ENCODE data around the gene PPA2.

Gene PPA2

GRCh38 chr4:105345838-105346237 lies 128.0 kb downstream of the PPA2 start:
- FAIRE-seq (no peak), DNase-seq (ENCODE audit: insufficient read length) (no peak)
- TF ChIP-seq TAF1 (IDR thresholded peaks at IDR 0.05; ENCODE audit: borderline replicate concordance, low read depth, low read length) (no peak), POLR2A (IDR thresholded peaks at IDR 0.05; ENCODE audit: low read depth, low read length) (no peak), POLR2AphosphoS5 (IDR thresholded peaks at IDR 0.05; ENCODE audit: low read depth, low read length) (no peak)

- DNase-seq (ENCODE audit: insufficient read length) (no peak), FAIRE-seq (no peak)
- TF ChIP-seq POLR2A (IDR thresholded peaks at IDR 0.05; ENCODE audit: low read depth, low read length) (no peak), POLR2AphosphoS5 (IDR thresholded peaks at IDR 0.05; ENCODE audit: low read depth, low read length) (no peak), TAF1 (IDR thresholded peaks at IDR 0.05; ENCODE audit: borderline replicate concordance, low read depth, low read length) (no peak)
Measured at GRCh38 chr4:105345358-105345757, 128.5 kb downstream of the PPA2 start.

GRCh38 chr4:105344141-105344540 lies 129.7 kb downstream of the PPA2 start:
- TF ChIP-seq POLR2AphosphoS5 (IDR thresholded peaks at IDR 0.05; ENCODE audit: low read depth, low read length) = no peak
- TF ChIP-seq TAF1 (IDR thresholded peaks at IDR 0.05; ENCODE audit: borderline replicate concordance, low read depth, low read length) = no peak
- TF ChIP-seq POLR2A (IDR thresholded peaks at IDR 0.05; ENCODE audit: low read depth, low read length) = no peak
- DNase-seq (ENCODE audit: insufficient read length) (no peak), FAIRE-seq (no peak)

GRCh38 chr4:105343146-105343931 lies 130.5 kb downstream of the PPA2 start:
- DNase-seq (ENCODE audit: insufficient read length) (no peak), FAIRE-seq (no peak)
- TF ChIP-seq POLR2AphosphoS5 (IDR thresholded peaks at IDR 0.05; ENCODE audit: low read depth, low read length) = no peak
- TF ChIP-seq TAF1 (IDR thresholded peaks at IDR 0.05; ENCODE audit: borderline replicate concordance, low read depth, low read length) = no peak
- no peak for TF ChIP-seq POLR2A (IDR thresholded peaks at IDR 0.05; ENCODE audit: low read depth, low read length)

- TF ChIP-seq POLR2AphosphoS5 (IDR thresholded peaks at IDR 0.05; ENCODE audit: low read depth, low read length) = no peak
- TF ChIP-seq TAF1 (IDR thresholded peaks at IDR 0.05; ENCODE audit: borderline replicate concordance, low read depth, low read length) = no peak
- no peak for TF ChIP-seq POLR2A (IDR thresholded peaks at IDR 0.05; ENCODE audit: low read depth, low read length)
- FAIRE-seq = no peak
- DNase-seq (ENCODE audit: insufficient read length) = no peak
Measured at GRCh38 chr4:105329081-105329480, 144.8 kb downstream of the PPA2 start.

GRCh38 chr4:105327956-105328355 lies 145.9 kb downstream of the PPA2 start:
- TF ChIP-seq POLR2A (IDR thresholded peaks at IDR 0.05; ENCODE audit: low read depth, low read length) = no peak
- no peak for TF ChIP-seq TAF1 (IDR thresholded peaks at IDR 0.05; ENCODE audit: borderline replicate concordance, low read depth, low read length)
- TF ChIP-seq POLR2AphosphoS5 (IDR thresholded peaks at IDR 0.05; ENCODE audit: low read depth, low read length) = no peak
- DNase-seq (ENCODE audit: insufficient read length) (no peak), FAIRE-seq (no peak)

GRCh38 chr4:105327222-105327621 lies 146.6 kb downstream of the PPA2 start:
- TF ChIP-seq POLR2A (IDR thresholded peaks at IDR 0.05; ENCODE audit: low read depth, low read length) (no peak), POLR2AphosphoS5 (IDR thresholded peaks at IDR 0.05; ENCODE audit: low read depth, low read length) (no peak)
- FAIRE-seq (no peak), DNase-seq (ENCODE audit: insufficient read length) (no peak)
